Measurements from ENCODE around the gene NELFB.

DNA sequence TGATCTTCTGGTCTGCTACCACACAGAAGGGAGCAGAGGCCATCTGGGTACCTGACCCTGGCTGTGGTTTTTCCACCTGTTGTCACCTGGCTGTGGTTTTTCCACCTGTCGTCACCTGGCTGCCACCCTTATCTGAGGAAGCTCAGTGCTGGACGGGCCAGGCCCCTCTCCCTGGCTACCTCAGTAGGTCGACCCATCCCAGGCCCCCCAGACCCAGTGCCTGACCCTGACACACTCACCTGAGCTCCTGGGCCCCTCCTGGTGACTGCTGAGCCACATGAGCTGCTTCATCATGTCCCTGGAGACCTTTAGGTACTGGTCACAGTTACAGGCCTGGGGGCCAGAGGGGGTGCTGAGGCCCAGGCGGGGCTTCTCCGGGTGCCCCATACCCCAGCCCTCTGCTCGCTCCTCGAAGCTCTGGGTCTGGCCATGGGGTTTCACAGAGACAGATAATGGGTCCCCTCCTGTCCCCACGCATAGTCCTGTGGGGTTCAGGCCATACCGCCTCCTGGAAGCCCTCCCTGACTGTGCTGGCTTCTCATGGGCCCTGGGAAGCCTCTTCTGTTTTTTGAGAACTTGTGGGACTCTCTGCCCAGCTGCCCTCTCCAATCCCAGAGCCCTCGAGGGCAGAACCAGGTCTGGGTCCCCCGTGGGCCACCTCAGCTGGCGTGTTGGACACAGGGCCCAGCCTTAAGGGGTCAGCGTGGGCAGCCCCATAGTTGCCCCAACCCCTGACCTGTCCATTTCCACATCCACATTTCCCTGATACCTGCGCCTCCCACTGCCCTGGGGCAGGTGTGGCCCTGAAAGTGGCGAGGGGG lies 54.5 kb downstream of the NELFB start:
- TF ChIP-seq CTCF (IDR thresholded peaks at IDR 0.05; ENCODE audit: low read depth, low read length) (no peak), EZH2phosphoT487 (IDR thresholded peaks at IDR 0.05; ENCODE audit: low read depth) (no peak)

Measured in OCI-LY3 (cell line).